ENCODE data around the gene MED4. TPM values are rescaled to one million over a fixed set of nuclear protein-coding genes. Genes with fewer than 3 reads are reported as not detected.

The MED4 gene
- polyA plus RNA-seq, 1 of the 3 experiments (the other 2 are of a cell fraction) = 42.2 TPM

DNA sequence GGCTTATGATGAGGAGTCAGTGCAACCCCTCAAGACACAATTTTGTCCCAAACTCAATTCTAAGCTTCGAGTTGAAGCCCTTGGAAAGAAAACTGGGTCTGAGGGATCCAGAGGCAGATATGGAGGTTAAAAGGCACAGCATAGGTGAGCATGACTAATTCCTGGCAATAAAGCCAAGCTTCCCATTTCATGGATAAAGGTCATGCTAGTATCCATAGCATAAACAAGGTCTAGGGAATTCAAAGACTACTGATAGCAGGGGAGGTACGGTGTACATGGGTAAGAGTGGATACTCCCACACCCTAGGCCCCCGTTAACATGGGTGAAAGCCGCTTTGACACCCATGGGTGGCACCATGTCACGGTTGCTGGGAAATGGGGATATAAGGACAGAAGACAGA, 24.0 kb downstream of the MED4 start:
- H3F3A ChIP-seq (replicated peaks; ENCODE audit: insufficient read depth) = no peaks in the 10 kb centered on the region
- no peak overlapping the region; a peak in 1 of 4 replicates for H3K4me3 ChIP-seq (ENCODE audit: low read depth in 2 of 2, low read length in 1 of 2)
- H3K27ac ChIP-seq (ENCODE audit: low read depth in 2 of 2, low read length in 1 of 2) = no peak overlapping the region
- no peaks in the 10 kb centered on the region for H3K4me1 ChIP-seq (ENCODE audit: control insufficient read depth in 1 of 2, insufficient read depth in 2 of 2, low read depth in 1 of 2, low read length in 1 of 2)
- no peak overlapping the region for H3K4me2 ChIP-seq
- no peak for DNase-seq
- H3K9me3 ChIP-seq = peaks cover 23% of the 10 kb centered on the region; the same call in 1 of the 2 replicates
- H3K27me3 ChIP-seq (ENCODE audit: insufficient read depth) = no peaks in the 10 kb centered on the region
- no peak overlapping the region for H3K9ac ChIP-seq
- peaks cover 74 to 92% of the 10 kb centered on the region in 2 experiments for H3K36me3 ChIP-seq (replicated peaks in 1 of 2; ENCODE audit: control insufficient read depth in 1 of 2, insufficient read depth in 2 of 2, low read length in 1 of 2)
- TF ChIP-seq GABPA (IDR thresholded peaks at IDR 0.05; ENCODE audit: low read depth) = no peak
- TF ChIP-seq EZH2phosphoT487 (IDR thresholded peaks at IDR 0.05; ENCODE audit: borderline replicate concordance, low read depth) = no peak
- TF ChIP-seq FOXM1 (IDR thresholded peaks at IDR 0.05; ENCODE audit: low read depth) = no peak
- TF ChIP-seq FOXJ3 (CRISPR knock-in tag; IDR thresholded peaks at IDR 0.05) = no peak
- no peak for TF ChIP-seq MEF2A (IDR thresholded peaks at IDR 0.05; ENCODE audit: borderline replicate concordance, low read depth)
- TF ChIP-seq, protein P1, sequence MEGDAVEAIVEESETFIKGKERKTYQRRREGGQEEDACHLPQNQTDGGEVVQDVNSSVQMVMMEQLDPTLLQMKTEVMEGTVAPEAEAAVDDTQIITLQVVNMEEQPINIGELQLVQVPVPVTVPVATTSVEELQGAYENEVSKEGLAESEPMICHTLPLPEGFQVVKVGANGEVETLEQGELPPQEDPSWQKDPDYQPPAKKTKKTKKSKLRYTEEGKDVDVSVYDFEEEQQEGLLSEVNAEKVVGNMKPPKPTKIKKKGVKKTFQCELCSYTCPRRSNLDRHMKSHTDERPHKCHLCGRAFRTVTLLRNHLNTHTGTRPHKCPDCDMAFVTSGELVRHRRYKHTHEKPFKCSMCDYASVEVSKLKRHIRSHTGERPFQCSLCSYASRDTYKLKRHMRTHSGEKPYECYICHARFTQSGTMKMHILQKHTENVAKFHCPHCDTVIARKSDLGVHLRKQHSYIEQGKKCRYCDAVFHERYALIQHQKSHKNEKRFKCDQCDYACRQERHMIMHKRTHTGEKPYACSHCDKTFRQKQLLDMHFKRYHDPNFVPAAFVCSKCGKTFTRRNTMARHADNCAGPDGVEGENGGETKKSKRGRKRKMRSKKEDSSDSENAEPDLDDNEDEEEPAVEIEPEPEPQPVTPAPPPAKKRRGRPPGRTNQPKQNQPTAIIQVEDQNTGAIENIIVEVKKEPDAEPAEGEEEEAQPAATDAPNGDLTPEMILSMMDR (IDR thresholded peaks at IDR 0.05) = no peak
- TF ChIP-seq MXI1 (IDR thresholded peaks at IDR 0.05; ENCODE audit: low read depth, low read length) = no peak
- no peak for TF ChIP-seq FOSL2 (IDR thresholded peaks at IDR 0.05; ENCODE audit: borderline replicate concordance, low read depth)
- no peak for TF ChIP-seq RFX5 (IDR thresholded peaks at IDR 0.05; ENCODE audit: low read length)
- CTCF ChIA-PET = interaction anchor here (0.6 kb wide), 1 partner anchor 33 kb away, joined by 4 read pairs; no protein-coding TSS in a partner anchor
- H3K9me2 ChIP-seq = no peaks in the 10 kb centered on the region
- POLR2A ChIA-PET = no interaction called here
- no peak overlapping the region for H2AFZ ChIP-seq (ENCODE audit: low read depth)
- no peaks in the 10 kb centered on the region for H4K20me1 ChIP-seq (ENCODE audit: insufficient read depth)
- 0 out of 2 replicates have a peak, but pooled peaks cover 4% of the 10 kb centered on the region for H3K79me2 ChIP-seq (ENCODE audit: insufficient read depth)
- 82% methylated on average over 5 of the region's 5 CpGs for WGBS (ENCODE audit: low lambda C conversion rate)

DNA sequence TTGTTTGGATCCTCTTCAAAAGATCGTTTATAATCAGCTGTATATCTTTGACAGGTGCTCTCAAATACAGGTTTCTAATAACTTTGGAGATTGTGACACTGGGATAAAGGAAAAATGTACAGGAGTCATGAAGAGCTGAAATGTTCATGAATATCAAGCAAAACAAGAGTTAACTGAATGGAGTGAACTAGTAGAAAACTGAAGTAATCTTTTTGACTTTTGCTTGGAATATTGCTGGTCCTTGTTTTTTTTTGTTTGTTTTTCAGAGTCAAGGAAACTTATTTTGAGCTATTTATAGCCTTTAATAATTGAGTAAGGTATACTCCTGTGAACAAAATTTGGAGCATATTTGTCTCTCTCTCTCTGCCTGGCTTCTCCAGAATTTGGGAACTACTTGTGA, 25.3 kb downstream of the MED4 start:
- CTCF ChIA-PET = no interaction called here
- WGBS (ENCODE audit: low lambda C conversion rate) = 81% methylated on average over 1 of the region's 1 CpG
- TF ChIP-seq MEF2A (IDR thresholded peaks at IDR 0.05; ENCODE audit: borderline replicate concordance, low read depth) (no peak), EP300 (IDR thresholded peaks at IDR 0.05; ENCODE audit: borderline replicate concordance in 1 of 2, low read depth in 1 of 2, low read length in 1 of 2) (no peak), CHD2 (IDR thresholded peaks at IDR 0.05; ENCODE audit: low read length, partially characterized antibody) (no peak), YY1 (IDR thresholded peaks at IDR 0.05; ENCODE audit: low read depth) (no peak), REST (IDR thresholded peaks at IDR 0.05; ENCODE audit: low read depth, low read length) (no peak), POLR2AphosphoS5 (IDR thresholded peaks at IDR 0.05; ENCODE audit: low read depth, low read length) (no peak), FOSL2 (IDR thresholded peaks at IDR 0.05; ENCODE audit: borderline replicate concordance, low read depth) (no peak), TAF1 (IDR thresholded peaks at IDR 0.05; ENCODE audit: borderline replicate concordance, low read depth, low read length) (no peak), GABPA (IDR thresholded peaks at IDR 0.05; ENCODE audit: low read depth) (no peak), IRF3 (IDR thresholded peaks at IDR 0.05; ENCODE audit: low read depth, low read length) (no peak), FOXM1 (IDR thresholded peaks at IDR 0.05; ENCODE audit: low read depth) (no peak), NRF1 (IDR thresholded peaks at IDR 0.05; ENCODE audit: low read depth, low read length) (no peak), RAD21 (IDR thresholded peaks at IDR 0.05; ENCODE audit: low read length) (no peak)
- TF ChIP-seq, protein P2, sequence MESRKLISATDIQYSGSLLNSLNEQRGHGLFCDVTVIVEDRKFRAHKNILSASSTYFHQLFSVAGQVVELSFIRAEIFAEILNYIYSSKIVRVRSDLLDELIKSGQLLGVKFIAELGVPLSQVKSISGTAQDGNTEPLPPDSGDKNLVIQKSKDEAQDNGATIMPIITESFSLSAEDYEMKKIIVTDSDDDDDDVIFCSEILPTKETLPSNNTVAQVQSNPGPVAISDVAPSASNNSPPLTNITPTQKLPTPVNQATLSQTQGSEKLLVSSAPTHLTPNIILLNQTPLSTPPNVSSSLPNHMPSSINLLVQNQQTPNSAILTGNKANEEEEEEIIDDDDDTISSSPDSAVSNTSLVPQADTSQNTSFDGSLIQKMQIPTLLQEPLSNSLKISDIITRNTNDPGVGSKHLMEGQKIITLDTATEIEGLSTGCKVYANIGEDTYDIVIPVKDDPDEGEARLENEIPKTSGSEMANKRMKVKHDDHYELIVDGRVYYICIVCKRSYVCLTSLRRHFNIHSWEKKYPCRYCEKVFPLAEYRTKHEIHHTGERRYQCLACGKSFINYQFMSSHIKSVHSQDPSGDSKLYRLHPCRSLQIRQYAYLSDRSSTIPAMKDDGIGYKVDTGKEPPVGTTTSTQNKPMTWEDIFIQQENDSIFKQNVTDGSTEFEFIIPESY (IDR thresholded peaks at IDR 0.05; ENCODE audit: borderline replicate concordance, low read depth) = no peak

More for the DNA sequence above, 25.3 kb downstream of the MED4 start:
- DNase-seq = no peak
- no peak overlapping the region for H3K9ac ChIP-seq
- no peak overlapping the region for H3K27ac ChIP-seq (ENCODE audit: low read depth in 2 of 2, low read length in 1 of 2)
- H3K4me3 ChIP-seq (ENCODE audit: low read depth in 2 of 2, low read length in 1 of 2) = no peak overlapping the region
- H3K79me2 ChIP-seq (ENCODE audit: insufficient read depth) = 0 out of 2 replicates have a peak, but pooled peaks cover 4% of the 10 kb centered on the region
- H3K4me1 ChIP-seq (ENCODE audit: control insufficient read depth in 1 of 2, insufficient read depth in 2 of 2, low read depth in 1 of 2, low read length in 1 of 2) = no peaks in the 10 kb centered on the region
- H3K4me2 ChIP-seq = no peak overlapping the region
- H3K9me2 ChIP-seq = no peaks in the 10 kb centered on the region
- no peaks in the 10 kb centered on the region for H3K27me3 ChIP-seq (ENCODE audit: insufficient read depth)
- no peak overlapping the region for H2AFZ ChIP-seq (ENCODE audit: low read depth)
- H3K9me3 ChIP-seq = peaks cover 23% of the 10 kb centered on the region; the same call in 1 of the 2 replicates
- POLR2A ChIA-PET = no interaction called here
- H4K20me1 ChIP-seq (ENCODE audit: insufficient read depth) = no peaks in the 10 kb centered on the region
- H3F3A ChIP-seq (replicated peaks; ENCODE audit: insufficient read depth) = no peaks in the 10 kb centered on the region
- peaks cover 63 to 91% of the 10 kb centered on the region in 2 experiments for H3K36me3 ChIP-seq (replicated peaks in 1 of 2; ENCODE audit: control insufficient read depth in 1 of 2, insufficient read depth in 2 of 2, low read length in 1 of 2)

All from SK-N-SH (cell line).